ENCODE data around the gene ALOX5.
"Not testable (repeated sequence)": the region's sequence is repeated elsewhere in the genome, so short reads cannot be mapped to it uniquely, and the experiment has no call there.

Gene ALOX5

GRCh38 chr10:45408421-45409319 is 34.7 kb downstream of the ALOX5 start:
- peak; percentile 46 to 84 for DNase-seq

- DNase-seq: not testable (repeated sequence)
These were observed 35.3 kb downstream of the ALOX5 start for GRCh38 chr10:45409347-45409746.

GRCh38 chr10:45409782-45410181 is 35.8 kb downstream of the ALOX5 start:
- DNase-seq: no peak

- DNase-seq: no peak
These were observed 36.4 kb downstream of the ALOX5 start for GRCh38 chr10:45410489-45410806.

- DNase-seq: peak; percentile 83 to 85
These were observed 37.0 kb downstream of the ALOX5 start for GRCh38 chr10:45410807-45411606.

GRCh38 chr10:45411607-45411940 is 37.6 kb downstream of the ALOX5 start:
- DNase-seq: no peak

GRCh38 chr10:45415062-45415461 is 41.0 kb downstream of the ALOX5 start:
- DNase-seq: not testable (repeated sequence)

- DNase-seq: no peak
These were observed 42.6 kb downstream of the ALOX5 start for GRCh38 chr10:45416603-45417002.

GRCh38 chr10:45417746-45418145 is 43.7 kb downstream of the ALOX5 start:
- no peak for DNase-seq

GRCh38 chr10:45418417-45418848 is 44.4 kb downstream of the ALOX5 start:
- no peak for DNase-seq

GRCh38 chr10:45418849-45419675 is 45.0 kb downstream of the ALOX5 start:
- DNase-seq: peak; percentile 76 to 80

GRCh38 chr10:45419676-45420025 is 45.6 kb downstream of the ALOX5 start:
- no peak for DNase-seq

GRCh38 chr10:45420453-45421192 is 46.6 kb downstream of the ALOX5 start:
- DNase-seq: peak; percentile 68 to 70

- no peak for DNase-seq
These were observed 47.4 kb downstream of the ALOX5 start for GRCh38 chr10:45421221-45422097.

GRCh38 chr10:45422207-45422865 is 48.3 kb downstream of the ALOX5 start:
- DNase-seq: no peak

GRCh38 chr10:45422866-45423659 is 49.0 kb downstream of the ALOX5 start:
- DNase-seq: no peak

- DNase-seq: no peak
These were observed 50.0 kb downstream of the ALOX5 start for GRCh38 chr10:45423976-45424499.

- no peak for DNase-seq
These were observed 50.8 kb downstream of the ALOX5 start for GRCh38 chr10:45424668-45425404.
